GM10847 (cell line): ENCODE data around the gene THOC6.

Experiments used
- POLR2A ChIP-seq: IDR thresholded peaks from 2 replicates; pipeline ENCODE4 v1.6.1; 2011; ENCODE audit not compliant: insufficient read length; ENCODE audit errors: extremely low read depth

Gene THOC6

DNA sequence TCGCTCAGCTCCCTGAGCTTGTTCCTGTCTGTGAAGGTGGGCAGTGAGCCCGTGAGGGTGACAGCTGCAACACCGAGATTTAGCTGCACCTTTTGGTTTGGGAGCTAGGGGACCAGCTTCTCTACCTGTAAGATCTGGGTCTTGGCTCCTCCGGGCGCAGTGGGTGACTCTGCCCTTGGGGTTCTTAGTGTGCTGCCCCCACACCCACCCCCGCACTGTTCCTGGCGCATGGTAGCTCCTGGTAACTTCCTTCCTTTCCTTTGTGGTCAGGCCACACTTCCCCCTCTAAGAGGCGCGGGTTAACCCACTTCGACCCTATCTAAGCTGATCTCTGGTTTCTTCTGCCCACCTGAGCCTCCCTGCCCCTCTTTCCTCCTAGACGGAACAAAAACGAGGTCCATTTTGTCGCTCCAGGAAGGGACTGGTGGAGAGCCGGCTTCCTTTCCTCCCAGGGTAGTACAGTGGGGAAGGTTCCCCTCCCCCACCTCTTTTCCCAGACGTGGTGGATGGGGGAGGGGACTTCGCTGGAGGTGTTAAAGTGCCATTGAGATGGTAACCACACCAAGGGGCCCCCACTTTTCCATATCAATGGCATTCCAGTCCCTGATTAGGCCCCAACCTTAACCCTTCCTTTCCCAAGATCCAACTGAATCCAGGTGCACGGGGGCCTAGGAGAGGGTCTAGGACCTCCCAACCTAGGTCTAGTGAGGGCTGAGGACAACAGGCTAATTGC, 15.7 kb upstream of the THOC6 start:
- no peak for TF ChIP-seq POLR2A

DNA sequence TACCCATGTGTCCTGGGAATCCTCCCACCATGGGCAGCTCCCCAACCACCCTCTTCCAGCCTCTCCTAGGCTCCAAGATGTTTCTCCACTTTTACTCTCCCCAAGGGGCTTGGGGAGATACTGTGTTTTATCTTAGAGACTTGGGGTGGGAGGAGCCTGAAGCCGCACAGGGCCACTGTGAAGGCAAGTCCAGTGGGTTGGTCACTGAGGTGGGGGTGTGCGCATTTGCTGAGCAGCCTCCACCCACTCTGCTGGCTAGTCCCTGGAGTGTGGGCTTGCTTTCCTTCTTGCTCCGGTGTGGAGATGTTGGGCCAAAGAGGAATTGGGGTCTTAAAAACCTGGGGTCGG, 15.2 kb upstream of the THOC6 start:
- no peak for TF ChIP-seq POLR2A

DNA sequence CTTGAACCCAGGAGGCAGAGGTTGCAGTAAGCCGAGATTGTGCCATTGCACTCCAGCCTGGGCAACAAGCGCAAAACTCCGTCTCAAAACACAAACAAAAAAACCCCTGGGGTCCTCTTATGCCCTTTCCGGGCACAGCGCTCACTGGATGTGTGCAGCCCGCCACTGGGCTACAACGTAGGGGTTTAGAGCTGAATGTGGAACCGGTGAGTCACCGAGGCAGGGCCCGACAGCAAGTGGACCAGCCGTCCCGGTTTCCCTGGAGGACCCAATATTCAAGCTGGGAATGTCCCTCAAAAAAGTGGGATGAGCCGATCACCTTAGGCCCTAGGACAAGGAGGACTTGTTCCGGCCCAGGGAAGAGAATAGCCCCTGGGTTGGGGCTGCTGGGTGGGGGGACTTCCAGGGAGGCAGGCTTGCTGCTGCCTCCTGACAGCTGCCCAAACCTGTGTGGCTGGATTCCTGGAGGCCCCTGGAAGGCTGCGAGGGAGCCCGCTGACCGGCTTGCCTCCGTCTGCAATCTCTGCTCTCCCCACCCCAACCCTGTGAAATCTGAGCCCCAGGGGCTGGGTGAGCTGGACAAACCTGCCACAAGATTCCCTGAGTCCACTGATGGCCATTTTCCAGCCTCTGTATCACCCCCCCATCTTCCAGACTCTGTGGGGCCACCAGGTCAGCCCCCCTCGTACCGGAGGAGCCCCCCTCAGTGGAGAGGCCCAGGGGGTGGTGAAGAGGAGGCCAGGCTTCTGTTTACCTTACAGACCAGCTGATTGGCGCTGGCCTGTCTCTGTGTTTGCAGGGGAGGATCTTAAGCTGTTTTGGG, 14.1 kb upstream of the THOC6 start:
- no peak for TF ChIP-seq POLR2A

DNA sequence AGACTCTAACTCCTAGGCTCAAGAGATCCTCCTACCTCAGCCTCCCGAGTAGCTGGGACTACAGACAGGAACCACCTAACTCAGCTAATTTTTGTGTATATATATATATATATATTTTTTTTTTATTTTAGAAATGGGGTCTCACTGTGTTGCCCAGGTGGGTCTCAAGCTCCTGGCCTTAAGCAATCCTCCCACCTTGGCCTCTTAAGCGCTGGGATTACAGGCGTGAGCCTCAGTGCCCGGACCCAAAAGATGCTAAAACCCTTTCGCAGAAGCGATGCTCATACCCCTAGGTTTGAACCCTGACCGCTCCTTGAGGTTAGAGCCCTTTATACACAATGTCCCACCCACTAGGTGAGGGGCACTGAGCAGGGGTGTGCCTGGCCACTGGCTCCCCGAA, 13.3 kb upstream of the THOC6 start:
- no peak for TF ChIP-seq POLR2A

DNA sequence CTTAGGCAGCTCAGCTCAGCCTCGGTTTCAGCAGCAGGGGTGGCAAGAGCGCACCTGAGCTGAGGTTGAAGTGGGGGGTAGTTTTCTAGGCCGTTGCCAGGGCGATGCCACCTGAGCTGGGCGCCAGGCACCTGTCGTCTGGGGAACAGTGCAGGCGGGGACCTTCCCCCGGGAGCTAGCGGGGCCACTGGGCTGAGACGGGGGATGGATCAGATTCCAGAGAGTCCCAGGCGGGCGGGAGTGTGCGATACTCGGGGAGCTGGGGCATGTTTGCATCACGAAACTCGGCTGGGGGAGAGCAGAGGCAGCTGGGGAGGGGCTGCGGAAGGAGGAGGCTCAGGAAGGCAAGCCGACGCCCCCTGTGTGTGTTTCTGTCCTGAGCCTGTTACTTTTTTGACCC, 11.6 kb upstream of the THOC6 start:
- no peak for TF ChIP-seq POLR2A

DNA sequence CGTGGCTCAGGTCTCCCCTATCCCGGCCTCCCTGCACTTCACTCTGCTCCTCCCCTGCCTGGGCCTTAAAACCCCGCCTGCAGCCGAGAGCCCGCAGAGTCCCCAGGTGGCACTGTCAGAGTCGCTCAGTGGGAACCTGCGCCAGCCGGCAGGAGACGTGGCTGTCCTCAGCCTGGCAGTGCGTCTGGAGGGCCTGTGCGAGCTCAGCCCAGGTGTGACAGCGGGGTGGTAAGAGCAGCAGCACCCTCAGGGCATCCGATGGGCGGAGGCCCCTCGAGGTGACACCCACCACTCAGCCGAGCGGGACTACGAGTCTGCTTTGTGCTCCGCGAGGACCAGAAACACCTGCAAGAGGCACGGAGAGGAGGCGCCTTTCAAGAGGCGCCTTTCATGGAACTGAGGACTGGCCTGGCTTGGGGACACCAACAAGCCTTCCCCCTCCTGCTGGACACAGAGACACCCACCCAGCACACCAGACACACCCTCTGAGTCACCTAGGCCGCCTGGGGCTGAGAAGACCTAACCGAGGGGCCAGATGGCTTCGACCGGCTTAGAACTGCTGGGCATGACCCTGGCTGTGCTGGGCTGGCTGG, 10.9 kb upstream of the THOC6 start, which contains the start of gene CLDN9:
TSS of gene CLDN9 (plus strand) at position 96 of the 593 bp plus-strand sequence. CDS start at position 536, 440 bp downstream.
- TF ChIP-seq POLR2A = no peak

DNA sequence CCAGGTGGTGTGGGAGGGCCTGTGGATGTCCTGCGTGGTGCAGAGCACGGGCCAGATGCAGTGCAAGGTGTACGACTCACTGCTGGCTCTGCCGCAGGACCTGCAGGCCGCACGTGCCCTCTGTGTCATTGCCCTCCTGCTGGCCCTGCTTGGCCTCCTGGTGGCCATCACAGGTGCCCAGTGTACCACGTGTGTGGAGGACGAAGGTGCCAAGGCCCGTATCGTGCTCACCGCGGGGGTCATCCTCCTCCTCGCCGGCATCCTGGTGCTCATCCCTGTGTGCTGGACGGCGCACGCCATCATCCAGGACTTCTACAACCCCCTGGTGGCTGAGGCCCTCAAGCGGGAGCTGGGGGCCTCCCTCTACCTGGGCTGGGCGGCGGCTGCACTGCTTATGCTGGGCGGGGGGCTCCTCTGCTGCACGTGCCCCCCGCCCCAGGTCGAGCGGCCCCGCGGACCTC, 10.3 kb upstream of the THOC6 start:
- no peak for TF ChIP-seq POLR2A

DNA sequence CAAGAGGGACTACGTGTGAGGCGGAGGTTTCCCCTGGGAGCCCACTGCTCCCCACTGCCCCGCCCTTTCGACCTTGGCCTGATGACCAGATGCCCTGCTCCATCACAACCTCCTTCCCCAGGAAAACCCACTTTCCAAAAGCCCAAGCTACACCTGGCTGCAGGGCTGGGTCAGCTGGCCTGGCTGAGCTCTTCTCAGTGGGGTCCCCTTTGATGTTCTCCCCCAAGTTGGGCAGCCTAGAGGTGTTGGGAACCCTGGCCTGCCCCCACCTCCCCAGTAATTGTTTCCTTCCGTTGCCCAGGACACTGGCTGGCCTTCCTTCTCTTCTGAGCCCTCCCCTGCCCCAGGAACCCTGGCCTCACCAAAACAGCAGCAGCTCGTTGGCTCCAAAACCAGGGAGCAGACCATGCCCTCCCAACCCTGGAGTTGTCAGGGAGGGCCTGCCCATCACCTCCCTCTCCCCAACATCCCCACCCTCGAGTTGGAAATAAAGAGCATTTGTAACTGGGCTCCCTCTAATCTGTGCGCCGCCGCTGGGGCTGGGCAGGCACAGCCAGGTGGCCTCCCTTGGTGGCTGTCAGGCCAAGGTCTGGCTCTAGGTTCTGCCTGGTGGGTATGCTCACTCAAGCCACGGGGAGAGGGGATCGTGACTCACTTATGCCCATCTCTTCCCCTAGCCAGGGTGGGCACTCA, 9.7 kb upstream of the THOC6 start:
- TF ChIP-seq POLR2A = no peak

DNA sequence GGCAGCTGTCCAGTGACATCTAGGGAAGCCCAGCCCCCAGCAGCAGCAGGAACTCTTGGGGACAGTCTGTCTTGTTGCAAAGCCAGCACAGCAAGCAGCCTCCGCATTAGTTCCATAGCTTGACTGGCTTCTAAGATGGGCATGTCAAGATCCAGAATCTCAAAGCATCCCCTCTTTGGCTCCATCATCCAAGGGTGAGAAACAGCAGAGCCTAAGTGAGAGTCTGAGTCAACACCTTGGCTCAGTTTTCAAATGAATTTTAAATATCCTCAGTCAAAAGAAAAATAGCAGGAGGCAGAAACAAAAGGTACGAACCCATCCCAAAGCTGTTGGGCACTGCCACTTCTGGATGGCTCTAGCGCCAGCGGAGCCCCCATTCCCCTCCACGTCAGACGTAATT, 8.9 kb upstream of the THOC6 start:
- no peak for TF ChIP-seq POLR2A

DNA sequence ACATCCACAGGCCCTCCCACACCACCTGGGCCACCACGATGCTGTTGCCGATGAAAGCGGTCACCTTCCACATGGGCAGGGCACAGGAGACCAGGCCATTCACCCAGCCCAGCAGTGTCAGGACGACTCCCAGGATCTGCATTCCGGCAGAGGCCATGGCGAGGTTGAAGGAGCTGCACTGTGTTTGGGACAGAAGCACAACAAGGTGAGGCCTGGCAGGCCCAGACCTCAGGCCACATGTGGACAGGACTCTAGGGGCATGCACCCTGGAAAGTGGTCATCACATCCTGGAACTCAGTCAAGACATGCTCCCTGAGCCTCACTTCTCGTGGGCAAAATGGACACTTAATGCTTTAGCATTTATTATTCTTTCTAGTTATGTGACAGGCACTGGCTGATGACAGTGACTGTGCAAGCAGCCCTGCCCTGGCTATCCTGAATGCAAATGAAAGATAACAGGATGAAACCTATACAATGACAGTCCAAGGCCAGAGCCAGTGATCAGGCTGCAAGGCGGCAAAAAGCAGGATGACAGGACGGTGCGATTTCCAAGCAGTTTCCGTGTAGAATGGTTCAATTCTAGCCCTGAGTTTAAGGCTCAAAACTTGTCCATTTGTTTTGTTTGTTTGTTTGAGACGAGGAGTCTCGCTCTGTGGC, 7.8 kb upstream of the THOC6 start:
- TF ChIP-seq POLR2A = no peak

DNA sequence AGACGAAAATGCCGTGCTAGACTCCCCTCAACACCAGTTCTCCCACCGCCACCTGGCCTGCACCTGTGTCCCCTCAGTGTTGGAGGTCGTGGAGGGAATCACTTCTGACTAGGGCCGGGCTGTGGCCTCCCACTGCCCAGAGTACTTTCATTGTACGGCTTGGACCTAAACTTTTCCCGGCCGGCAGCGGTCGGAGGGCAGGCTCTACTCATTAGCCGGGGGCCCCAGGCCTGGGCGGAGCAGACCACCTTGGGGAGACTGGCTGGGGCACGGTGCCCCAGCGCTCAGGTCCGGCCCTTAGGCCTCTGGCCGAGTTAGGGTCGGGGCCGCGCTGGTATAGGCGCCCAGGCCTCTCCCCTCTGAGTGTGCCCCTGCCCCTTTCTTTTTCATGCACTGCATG, 6.5 kb upstream of the THOC6 start:
- no peak for TF ChIP-seq POLR2A

DNA sequence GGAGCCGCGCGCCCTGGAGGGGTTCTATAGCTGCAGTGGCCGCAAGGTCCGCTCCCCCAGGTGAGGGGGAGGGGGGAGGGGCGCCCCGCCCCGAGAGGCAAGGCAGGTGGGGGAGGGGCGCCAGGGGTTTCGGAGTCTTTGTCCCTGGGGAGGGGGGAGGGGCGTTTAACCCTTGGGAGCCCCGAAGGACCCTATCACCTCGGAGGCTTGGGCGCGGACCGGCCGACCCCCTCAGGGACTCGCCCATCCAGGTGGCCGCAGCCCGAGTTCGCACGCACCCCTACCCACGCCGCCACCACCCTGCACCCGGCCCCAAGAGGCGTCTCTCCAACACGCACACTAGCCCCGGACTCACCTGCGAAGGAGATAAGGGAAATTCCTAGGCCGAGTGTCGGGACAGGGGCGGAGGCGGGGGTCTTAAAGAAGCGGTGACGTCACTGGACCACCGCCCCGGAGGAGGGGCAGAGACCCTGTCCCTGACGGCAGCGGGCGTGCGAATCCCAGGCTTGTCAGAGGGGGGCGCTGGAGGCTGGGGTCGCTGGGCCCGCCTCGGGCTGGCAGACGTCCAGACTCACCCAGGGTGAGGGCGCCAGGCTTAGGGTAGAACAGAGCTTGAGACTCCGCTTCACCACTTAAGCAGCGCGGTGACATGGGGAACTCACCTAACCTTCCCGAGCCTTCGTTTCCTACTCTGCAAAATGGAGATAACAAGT, 5.9 kb upstream of the THOC6 start, which contains the start of gene CLDN6:
TSS of gene CLDN6 (minus strand) at position 390 of the 713 bp plus-strand sequence. CDS start 2,162 bp downstream, outside the sequence.
- TF ChIP-seq POLR2A = no peak

DNA sequence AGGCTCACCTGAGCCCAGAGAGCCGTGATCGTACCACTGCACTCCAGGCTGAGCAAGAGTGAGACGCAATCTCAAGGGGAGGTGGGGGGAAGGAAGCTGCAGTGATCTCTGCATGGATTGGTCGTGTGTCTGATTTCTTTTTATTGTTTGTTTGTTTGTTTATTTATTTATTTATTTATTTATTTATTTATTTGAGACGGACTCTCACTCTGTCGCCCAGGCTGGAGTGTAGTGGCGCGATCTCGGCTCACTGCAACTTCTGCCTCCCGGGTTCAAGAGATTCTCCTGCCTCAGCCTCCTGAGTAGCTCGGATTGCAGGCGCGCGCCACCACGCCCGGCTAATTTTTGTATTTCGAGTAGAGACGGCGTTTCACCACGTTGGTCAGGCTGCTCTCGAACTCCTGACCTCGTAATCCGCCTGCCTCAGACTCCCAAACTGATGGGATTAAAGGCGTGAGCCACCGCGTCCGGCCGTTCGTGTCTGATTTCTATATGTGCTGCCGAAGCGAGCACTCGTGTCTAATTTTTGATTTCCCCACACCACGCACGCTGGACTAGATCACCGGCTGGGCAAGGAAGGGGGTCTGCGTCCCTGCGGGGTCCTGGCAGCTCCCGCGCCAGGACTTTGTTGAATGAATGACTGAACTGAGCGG, 4.1 kb upstream of the THOC6 start:
- no peak for TF ChIP-seq POLR2A

DNA sequence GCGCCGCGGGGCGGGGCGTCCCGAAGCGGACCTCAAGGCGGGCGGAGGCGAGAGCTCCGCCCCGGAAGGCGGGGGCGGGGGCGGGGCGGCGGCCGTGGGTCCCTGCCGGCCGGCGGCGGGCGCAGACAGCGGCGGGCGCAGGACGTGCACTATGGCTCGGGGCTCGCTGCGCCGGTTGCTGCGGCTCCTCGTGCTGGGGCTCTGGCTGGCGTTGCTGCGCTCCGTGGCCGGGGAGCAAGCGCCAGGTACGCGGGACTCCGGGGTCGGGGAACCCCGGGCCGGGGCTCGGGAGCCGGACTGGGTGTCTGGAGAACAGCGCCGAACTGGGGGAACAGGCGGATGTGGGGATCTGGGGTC, 3.6 kb upstream of the THOC6 start, which contains the start of gene TNFRSF12A:
TSS of gene TNFRSF12A (plus strand) at position 122 of the 357 bp plus-strand sequence. CDS start at position 152, 30 bp downstream.
- peak; percentile 71 for TF ChIP-seq POLR2A
